C4-2B (cell line): ENCODE measurements around the gene IRX1.

Experiments
- H3K27ac ChIP-seq: fragments of 450-650 bp; 2 replicates; pipeline ENCODE4 v1.5.1; 2017
- ZFX ChIP-seq: fragments of 450-650 bp; IDR thresholded peaks from 2 replicates; pipeline ENCODE4 v1.6.1; 2017
- TF ChIP-seq, protein P1 (sequence below): fragments of 450-650 bp; conservative IDR thresholded peaks from 2 replicates; pipeline ENCODE4 v1.5.1; 2017; ENCODE audit warnings: mild to moderate bottlenecking

The IRX1 gene

DNA sequence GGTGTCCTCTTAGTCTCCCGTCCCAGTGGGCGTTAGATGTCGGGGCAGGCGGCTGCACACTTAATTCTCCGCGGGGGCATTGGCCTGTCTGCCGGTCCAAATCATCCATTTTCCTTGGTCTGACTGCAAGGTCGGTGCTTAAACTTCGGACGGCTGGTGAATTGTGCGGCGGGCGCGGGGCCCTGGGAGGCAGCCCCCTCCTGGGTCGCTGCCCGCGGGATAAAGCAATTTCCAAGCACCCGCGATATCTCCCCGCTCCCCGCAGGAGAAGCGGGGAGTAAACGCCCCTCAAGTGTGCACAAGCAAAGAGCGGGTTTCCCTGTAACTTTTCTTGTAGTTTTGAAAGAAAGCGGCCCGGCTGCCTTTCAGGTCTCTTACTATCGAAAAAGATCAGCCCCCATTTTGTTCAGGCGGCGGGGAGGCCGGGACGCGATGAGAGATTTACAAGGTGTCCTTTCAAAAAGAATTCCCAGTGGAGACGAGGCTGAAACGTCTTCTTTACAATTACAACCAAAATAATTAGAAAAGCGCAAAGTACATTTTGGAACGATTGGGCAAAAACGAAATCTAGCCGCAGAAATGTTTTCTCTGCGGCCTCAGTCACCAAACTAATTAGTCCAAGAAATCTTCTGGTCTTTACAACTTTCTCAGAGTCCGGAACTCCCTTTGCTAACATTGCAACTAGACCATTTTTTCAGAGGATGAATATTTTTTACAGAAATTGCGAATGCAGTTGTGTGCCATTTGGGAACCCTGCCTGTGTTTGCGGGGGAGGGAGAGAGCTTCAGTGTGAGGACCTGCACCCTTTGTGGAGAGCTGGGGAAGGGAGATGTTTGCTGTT, 1.8 kb downstream of the IRX1 start:
- TF ChIP-seq ZFX = no peak
- H3K27ac ChIP-seq = no peak overlapping the region

DNA sequence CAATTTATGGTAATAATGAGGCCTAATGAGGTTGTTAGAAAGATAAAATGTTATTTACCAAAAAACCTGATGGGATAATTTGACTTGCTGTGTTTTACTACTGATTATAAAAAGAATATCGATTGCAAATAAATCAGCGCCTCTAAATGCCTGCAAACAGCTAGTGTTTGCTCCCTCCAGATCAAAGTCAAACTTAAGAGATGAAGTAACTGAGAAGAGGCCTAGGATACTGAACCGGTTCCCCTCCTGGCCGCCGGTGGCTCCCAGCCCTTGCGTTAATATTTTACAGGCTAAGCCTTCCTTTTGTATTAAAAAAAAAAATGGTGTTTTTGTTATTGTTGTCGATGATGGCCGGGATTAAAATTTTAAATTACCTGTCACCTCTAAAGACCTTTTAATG, 2.6 kb downstream of the IRX1 start:
- TF ChIP-seq, protein P1, sequence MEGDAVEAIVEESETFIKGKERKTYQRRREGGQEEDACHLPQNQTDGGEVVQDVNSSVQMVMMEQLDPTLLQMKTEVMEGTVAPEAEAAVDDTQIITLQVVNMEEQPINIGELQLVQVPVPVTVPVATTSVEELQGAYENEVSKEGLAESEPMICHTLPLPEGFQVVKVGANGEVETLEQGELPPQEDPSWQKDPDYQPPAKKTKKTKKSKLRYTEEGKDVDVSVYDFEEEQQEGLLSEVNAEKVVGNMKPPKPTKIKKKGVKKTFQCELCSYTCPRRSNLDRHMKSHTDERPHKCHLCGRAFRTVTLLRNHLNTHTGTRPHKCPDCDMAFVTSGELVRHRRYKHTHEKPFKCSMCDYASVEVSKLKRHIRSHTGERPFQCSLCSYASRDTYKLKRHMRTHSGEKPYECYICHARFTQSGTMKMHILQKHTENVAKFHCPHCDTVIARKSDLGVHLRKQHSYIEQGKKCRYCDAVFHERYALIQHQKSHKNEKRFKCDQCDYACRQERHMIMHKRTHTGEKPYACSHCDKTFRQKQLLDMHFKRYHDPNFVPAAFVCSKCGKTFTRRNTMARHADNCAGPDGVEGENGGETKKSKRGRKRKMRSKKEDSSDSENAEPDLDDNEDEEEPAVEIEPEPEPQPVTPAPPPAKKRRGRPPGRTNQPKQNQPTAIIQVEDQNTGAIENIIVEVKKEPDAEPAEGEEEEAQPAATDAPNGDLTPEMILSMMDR = no peak
- TF ChIP-seq ZFX = no peak
- H3K27ac ChIP-seq = no peak overlapping the region

DNA sequence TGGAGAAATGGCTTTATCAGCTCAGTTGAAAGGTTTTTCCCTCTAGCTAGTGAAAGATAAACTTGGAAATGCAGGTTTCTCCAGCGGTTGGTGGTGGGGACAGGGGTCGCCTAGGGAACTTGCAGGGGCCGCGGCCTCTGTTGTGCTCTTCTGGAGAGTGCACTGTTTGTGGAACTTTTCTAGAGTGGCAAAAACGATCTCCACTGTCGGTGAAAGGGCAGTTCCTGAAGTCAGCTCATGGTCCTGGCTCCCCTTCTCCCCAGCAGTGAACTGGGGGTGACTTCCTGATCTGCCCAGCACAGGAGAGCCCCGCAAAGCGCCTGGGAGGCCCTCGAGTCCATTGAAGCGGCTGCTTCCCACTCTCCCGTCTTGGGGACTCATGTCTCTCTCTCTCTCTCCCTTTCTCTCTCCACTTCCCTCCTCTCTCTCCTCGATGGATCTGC, 3.2 kb downstream of the IRX1 start:
- TF ChIP-seq ZFX = no peak
- no peak overlapping the region for H3K27ac ChIP-seq

DNA sequence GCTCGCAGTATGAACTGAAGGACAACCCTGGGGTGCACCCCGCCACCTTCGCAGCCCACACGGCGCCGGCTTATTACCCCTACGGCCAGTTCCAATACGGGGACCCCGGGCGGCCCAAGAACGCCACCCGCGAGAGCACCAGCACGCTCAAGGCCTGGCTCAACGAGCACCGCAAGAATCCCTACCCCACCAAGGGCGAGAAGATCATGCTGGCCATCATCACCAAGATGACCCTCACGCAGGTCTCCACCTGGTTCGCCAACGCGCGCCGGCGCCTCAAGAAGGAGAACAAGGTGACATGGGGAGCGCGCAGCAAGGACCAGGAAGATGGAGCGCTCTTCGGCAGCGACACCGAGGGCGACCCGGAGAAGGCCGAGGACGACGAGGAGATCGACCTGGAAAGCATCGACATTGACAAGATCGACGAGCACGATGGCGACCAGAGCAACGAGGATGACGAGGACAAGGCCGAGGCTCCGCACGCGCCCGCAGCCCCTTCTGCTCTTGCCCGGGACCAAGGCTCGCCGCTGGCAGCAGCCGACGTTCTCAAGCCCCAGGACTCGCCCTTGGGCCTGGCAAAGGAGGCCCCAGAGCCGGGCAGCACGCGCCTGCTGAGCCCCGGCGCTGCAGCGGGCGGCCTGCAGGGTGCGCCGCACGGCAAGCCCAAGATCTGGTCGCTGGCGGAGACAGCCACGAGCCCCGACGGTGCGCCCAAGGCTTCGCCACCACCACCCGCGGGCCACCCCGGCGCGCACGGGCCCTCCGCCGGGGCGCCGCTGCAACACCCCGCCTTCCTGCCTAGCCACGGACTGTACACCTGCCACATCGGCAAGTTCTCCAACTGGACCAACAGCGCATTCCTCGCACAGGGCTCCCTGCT, 3.8 kb downstream of the IRX1 start:
- TF ChIP-seq, protein P1 = peak; percentile 15
- TF ChIP-seq ZFX = no peak
- H3K27ac ChIP-seq = no peak overlapping the region

DNA sequence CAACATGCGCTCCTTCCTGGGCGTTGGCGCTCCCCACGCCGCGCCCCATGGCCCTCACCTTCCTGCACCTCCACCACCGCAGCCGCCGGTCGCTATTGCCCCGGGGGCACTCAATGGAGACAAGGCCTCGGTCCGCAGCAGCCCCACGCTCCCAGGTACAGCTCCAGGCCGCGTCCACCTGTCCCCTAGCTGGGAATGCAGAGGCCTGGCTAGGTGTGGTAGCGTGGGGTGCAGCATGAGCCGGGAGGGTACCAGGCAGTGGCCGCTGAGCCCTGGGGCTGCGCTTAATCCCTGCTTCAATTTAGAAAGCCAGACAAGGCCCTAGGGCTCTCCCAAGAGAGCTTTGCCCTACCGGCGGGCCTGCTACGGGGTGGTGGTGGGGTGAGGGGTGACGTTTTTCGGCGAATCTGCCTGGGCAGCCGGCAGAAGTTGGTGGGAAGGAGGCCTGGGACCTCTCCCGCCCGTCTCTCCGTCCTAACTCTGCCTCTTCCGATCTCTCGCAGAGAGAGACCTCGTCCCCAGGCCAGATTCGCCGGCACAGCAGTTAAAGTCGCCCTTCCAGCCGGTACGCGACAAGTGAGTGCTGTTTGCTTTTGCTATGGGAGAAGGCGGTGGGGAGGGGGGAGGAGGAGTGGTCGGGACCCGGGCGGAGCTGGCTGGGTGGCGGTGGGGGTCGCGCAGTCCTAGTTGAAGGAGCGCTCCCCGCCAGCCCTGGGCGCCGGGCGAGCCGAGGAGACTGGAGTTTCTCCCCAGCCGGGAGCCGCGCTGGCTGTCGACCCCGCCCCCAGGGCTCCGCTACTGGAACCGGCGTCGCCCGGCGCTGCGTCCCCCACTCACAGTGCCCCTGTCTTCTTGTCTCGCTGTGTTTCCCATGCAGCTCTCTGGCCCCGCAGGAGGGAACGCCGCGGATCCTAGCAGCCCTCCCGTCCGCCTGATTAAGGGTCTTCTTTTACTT, 4.8 kb downstream of the IRX1 start:
- no peak overlapping the region for H3K27ac ChIP-seq
- TF ChIP-seq, protein P1 = no peak
- no peak for TF ChIP-seq ZFX

DNA sequence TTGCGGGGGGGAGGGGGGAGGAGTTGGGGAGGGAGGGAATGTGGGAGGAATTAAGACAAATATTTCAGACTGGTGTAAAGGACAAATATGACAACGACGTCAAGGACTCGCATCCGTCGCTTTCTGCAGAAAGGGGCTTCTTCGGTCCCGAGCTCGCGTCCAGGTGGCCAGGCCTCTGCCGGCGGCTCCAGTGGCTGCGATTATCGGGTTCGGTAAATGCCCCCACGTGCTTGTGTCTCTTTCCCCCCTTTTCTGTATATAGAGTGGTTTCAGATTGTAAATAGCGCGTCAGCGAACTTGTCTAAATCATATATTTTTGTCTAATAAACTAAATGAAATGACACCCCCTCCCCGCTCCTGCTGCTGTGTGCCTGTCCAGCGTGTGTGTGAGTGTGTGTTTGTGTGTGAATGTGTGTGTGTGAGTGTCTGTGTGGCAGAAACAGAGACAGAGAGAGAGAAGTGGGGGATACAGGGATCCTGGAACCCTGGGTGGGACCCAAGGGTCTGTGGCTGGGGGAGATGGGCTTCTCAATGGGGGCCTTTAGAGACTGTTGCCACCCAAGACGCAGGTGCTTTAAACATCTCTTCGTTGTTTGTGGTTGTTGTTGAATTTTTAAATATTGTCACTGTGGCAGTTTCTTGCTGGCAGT, 5.6 kb downstream of the IRX1 start:
- H3K27ac ChIP-seq = no peak overlapping the region
- TF ChIP-seq, protein P1 = no peak
- TF ChIP-seq ZFX = no peak

DNA sequence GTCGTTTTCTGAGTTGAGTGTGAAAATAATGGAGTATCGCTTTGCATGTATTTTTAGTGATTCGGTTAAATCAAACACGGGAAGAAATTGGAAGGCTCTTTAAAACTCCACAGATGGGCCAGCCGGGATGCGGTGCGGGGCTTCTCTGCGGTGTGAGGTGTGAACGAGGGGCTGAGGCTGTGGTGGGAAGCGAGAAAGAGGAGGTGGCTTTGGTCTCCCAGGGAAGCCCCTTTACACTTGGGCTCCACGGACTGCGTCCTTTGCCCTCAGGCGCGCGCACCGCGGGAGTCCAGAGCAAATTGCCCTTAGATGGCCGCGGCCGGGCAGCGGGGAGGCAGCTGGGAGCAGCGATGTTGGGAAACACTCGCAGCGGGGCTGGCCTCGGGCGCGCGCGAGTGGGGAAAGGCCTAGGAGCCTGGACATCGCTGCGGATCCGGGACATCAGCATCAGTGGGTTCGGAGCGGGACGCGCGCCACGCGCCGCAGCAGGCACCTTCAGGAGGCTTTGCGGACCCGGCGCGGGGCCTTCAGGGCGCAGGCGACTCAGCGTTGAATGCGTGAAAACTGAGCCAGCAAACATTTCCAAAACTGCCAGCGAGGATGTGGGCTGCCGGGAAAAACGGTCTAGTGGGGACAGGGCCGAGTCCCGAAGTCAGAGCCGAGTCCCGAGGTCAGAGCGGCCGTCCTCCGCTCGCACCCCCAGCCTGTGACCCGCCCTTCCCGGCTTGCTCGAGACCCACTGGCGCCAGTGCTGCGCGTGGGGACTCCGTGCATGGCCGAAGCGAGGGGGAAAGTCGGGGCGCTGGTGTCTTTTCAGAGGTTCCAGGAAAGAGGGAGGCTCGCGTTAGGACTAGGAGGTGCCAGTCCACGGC, 6.5 kb downstream of the IRX1 start:
- no peak for TF ChIP-seq ZFX

More for the DNA sequence above, 6.5 kb downstream of the IRX1 start:
- no peak overlapping the region for H3K27ac ChIP-seq
